ENCODE results near the gene INPP4A.

INPP4A gene

DNA sequence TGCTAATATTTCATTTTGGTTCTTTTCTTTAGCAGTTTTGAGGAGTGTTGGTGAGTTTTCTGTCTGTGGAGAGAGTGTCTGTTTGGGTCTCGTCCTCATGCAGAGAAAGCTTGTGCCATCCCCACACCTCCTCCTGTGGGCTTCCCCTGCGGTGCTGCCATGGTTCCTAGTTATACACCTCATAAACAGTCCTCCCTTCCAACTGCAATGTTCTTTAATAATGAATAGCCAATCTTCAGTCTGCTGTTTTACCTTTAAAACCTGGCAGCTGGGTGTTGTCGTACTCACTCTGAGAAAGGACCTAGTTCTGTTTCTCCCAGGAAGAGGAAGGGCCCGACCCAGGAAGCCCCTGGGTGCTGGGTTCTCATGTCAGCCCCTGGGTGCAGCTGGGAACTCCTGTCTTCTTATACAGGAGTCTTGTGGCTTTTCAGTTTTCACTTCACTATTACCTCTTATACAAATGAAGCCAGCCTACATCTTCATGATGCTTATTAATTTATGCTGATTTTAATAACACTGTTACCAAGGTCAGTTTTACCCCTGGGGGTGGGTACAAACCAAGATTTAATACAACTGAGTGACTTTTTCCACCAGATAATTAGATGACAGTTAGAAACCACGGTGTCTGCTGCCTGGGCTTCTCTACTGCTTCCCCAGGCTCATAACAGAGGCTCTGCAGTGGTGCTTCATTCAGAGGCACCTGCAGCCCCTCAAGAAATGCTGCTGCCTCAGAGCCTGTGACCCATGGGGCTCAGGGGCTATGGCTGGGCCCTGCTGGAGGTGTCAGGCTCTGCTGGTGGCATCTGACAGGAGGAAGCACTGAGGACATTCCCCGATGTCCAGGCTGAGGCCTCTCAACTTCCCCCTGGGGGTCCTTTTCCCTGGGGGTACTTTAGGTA is 104.5 kb downstream of the INPP4A start:
- no peak for DNase-seq

DNA sequence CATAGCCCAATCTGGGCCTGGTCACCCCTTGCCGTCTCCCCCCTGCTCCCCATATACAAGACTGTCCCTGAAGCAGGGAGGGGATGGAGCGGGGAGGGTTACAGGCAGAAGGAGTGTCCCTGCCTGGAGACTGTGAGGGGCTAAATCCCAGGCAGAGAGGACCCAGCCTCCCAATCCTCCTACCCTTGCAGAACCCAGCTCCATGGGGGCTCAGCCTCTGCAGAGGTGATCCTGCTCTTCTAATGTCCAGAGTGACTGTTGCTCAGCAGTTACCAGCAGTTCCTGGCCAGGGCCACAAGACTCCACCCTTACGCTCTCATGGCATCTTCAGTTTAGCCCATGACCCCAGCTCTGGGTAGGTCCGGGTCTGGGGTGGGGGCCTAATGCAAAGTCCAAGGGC is 105.5 kb downstream of the INPP4A start:
- no peak for DNase-seq

DNA sequence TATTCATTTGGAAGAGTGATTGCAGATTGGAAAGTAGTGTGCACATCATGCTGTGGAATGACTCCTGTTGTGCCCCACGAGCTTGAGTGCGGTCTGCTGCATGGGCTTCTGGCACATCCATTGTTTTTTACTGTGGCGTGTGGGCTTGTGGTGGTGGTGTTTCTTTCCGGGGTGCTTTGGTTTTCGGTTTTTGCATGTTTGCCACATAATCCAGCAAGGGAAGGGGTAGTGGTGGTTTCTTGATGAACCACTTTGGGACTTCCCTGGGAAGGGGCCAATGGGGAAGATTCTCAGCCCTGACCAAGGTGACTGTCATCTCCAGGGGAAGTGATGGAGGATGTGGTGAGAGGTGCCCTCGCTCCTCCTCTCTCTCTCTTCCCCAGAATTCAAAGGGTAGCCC is 106.7 kb downstream of the INPP4A start:
- DNase-seq, result no peak

DNA sequence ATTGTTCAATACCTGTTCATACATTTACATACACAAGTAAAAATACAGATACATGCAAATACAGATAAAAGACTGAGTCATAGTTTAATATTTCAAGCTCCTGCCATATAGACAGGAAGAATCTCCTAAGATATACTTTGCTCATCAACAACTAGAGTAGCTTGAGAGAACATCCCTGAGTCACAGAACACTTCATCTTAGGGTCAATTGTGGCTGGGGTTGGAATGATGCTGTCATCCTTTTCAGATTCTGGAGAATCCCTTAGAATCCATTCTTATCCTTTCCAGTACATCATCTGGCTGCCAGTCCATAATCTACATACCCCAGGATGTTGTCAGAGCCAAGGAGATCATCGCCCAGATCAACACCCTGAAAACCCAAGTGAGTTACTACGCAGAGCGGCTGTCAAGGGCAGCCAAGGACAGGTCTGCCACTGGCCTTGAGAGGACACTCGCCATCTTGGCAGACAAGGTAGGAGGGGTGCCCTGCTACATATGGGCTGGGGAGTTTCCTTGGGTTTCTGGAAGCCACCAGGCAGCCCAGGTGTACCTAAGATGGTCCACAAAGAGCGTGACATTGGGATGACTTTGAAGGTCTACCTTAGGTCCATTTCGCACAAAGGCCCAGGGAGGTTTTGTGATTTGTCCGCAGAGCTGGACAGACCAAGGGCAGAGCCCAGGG is 108.0 kb downstream of the INPP4A start:
- no peak for DNase-seq

DNA sequence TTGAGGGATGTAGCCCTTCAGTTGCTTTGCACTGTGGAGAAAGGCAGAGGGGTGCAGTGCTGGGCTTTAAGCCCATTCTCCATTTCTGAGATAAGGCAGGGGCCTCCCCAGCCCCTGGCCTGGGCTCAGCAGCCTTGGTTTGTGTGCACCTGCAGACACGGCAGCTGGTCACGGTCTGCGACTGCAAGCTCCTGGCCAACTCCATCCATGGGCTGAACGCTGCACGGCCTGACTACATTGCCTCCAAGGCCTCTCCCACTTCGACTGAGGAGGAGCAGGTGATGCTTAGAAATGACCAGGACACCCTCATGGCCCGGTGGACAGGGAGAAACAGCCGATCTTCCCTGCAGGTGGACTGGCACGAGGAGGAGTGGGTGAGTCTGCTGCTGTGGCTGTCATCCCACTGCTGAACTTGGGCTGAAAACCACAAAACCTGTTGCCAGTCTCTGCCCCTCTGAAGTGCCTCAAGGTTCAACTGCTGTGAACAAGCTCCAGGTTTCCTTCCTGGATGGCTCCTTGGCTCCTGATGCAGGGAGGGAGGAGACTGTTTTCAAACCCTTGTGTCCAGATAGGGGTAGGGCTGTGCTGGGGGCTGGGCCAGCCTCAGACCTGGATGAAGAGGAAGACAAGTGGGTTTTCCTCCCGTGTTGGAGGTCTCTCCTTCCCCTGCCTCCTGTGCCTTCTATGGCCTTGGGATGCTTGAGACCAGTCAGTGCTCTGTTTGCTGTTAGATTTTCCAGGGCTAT is 109.6 kb downstream of the INPP4A start:
- no peak for DNase-seq

DNA sequence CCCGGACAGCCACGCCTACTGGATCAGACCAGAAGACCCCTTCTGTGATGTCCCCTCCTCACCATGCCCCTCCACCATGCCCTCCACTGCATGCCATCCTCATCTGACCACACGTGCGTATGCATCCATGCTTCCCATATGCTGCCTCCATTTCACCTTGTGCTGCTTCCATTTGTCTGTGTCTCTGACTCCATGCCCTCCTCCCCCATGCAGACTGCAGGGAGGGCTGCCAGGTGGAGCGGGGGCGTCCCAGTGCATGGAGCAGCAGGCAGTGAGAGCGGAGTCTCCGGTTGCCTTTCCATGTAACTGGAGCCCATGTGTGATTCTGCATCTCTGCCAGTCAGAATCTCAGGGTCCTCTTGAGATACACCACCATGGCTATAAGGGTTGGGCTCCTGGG is 111.0 kb downstream of the INPP4A start:
- no peak for DNase-seq

DNA sequence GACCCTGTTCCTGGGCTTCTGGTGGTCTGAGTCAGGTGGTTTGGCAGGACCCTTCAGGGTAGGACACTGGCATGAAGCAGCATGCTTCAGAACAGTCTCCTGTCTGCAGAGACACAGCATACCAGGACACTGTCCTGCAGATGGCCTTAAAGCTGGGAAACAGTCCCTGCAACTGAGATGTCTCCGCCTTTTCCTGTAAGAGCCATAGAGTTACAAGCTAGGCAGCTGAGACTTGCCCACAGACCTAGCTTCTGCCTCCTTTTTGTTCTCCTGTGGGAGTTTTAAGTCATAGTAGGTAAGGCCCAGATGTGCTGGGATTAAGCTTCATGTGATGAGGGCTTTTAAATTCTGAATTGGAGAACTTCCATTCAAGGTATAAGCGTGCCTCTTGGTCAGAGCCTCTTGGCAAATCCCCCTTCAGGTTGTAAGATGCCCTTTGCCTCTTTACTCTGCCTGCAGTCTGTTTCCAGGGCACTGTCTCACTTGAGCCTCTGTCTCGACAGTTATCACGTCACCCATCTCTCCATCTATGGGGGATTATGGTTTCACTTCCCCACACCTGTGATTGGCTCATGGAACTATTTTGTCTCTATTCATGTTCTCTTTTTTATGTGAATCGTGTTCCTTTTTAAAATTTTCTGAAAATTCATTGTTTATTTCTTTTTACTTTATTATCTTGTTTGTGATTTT is 111.8 kb downstream of the INPP4A start:
- no peak for DNase-seq

DNA sequence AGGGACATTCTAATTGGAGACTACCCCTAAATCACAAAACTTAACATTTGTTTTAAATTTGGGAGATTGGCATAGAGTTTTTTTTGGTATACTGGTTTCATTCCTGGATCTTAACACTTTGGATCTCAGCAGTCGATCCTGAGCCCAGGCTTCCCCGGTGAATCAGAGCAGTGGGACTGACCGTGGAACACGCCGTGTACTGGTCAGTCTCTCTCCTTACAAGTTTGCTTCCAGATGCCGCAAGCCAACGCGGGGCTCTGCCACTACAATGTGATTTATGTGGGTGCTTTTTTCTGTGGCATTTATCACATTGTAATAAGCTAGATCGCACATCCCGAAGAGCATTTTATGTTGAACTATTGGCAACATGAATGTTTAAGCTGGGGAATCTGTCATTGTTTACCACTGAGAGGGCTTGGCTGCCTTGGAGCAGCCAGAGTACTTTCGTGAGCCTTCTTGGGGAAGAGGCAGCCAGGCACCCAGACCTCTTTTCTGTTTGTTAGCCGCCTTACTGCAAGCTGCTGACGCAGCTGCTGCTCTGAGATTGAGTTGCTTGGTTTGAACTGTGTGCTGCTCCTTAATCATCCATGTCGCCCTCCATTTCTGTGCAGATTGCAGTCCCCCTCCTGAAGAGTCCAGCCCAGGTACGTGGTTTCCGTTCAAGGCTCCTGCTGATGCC is 114.3 kb downstream of the INPP4A start:
- DNase-seq, result no peak

DNA sequence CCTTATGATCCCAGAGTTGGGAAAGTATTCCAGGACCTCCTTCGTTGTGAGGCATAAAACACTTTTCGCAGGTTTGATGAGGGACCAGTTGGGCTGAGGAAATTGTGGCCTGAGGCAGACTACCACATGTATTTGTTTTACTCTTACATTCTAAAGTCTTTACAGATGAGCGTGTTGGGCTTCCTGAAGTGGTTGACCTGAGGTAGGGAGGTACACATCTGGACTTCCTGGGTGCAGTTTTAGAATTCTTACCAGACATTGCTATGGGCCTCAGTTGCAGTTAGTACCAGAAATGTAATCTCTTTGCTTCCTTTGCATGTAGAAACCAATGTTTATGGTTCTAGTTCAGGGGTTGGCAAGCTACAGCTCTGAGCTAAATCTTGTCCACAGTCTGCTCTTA is 114.9 kb downstream of the INPP4A start:
- DNase-seq, result no peak

DNA sequence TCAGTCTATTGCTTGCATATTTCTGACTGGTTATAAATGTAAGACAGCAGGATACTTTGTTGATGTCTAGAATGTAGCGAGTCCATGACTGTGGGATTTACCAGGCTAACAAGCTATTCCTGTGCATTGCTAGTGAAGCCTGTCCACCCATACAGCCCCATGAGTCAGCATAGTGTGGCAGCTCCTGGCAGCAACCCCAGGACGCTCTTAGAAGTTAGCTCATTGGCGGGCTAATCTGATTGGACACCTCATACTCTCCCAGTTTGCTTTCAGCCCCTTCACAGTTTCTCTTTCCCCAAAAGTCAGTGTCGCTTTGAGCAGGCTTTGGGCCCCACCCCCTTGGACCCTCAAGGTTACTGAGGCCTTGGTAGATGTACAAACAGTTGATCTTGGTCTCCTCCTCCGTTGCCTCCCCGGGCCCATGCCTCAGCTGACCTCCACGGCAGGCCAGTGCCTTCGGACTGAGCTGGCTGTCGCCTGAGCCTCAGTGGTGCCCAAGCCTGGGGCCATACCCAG is 115.7 kb downstream of the INPP4A start:
- no peak for DNase-seq

DNA sequence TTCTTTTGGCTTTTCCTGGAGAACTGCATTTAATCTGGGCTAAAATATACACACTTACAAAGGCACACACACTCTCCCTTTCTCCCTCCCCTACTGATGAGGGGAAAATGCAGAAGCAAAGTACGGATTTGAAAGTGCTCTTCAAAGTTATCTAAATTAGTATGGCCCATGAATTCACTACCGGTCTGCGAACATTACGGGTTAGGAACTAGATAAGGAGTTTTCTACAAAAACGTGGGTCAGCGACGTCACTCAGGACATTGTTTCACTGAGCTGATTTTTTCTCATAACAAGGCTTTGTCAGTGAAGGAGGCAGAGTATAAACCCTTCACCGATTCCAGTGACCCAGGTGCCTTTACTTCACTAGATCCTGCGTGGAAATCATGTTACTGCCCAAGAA is 116.4 kb downstream of the INPP4A start:
- no peak for DNase-seq

DNA sequence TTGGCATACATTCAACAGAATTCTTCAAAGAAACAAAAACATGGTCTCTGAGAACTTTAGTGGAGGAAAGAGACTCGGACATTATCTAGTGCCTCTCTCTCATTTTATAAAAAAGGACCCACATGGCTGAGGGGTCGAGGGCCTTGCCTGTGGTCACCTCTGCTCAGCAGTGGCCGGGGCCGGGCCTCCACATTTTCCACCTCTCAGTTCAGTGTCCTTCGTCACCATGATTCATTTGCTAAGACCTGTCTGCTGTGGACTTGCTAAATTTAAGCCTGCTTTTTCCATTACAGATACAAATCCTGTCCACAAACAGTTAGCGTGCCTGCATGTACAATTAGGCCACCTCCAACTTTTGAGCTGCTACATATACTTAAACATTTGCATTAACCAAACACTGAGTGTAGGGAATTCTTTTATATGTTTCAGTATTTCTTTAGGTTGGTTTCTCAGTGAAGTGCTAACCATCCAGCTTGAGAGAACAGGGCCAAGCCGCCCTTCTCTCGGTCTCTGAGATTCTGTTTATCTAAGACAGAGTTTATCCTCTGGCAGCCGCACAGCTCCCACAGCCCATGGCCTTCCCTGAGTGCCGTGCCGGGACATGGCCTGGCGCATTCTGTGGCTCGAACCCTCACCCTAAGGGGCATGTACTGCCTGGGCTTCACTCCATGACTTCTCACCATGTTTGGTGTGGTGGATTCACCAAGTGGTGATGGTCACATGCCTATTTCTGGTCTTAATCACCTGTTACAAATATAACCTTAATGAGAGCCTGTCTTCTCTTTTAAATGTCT is 117.4 kb downstream of the INPP4A start:
- DNase-seq, result no peak

DNA sequence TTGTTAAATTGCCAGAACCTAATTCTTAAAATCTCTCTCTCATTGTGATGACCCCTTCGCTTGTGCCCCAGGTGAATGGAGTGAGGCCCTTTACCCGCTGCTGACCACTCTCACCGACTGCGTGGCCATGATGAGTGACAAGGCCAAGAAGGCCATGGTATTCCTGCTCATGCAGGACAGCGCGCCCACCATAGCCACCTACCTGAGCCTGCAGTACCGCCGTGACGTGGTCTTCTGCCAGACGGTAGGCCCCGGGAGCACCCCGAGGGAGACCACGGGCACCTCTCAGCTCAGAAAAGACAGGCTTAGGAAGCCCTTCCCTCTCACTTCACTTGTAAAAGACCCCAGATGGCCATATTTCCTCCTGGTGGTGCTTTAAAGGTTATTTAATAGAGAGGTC is 118.7 kb downstream of the INPP4A start:
- no peak for DNase-seq

DNA sequence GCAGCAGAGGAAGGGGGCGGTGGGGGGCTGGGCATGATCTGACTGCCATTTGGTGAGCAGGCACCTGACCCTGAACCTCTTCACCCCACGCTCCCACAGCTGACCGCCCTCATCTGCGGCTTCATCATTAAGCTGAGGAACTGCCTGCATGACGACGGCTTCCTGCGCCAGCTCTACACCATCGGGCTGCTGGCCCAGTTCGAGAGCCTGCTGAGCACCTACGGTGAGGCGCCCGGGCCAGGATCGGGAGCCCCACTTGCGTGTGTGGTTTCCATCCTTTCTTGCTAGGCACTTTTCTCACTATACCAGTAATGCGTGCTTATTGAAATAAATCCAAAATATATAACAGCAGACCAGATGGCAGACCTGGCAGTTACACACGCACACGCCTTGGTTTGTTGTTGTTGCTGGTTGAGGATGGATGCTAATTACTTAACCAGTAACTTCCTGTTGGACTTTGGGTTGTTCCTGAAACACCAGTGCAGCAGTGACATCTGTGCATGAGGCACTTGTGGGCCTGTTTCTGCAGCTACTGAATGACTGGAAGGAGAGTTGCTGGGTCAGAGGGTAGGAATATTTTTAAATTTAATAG is 120.0 kb downstream of the INPP4A start:
- DNase-seq, result no peak

DNA sequence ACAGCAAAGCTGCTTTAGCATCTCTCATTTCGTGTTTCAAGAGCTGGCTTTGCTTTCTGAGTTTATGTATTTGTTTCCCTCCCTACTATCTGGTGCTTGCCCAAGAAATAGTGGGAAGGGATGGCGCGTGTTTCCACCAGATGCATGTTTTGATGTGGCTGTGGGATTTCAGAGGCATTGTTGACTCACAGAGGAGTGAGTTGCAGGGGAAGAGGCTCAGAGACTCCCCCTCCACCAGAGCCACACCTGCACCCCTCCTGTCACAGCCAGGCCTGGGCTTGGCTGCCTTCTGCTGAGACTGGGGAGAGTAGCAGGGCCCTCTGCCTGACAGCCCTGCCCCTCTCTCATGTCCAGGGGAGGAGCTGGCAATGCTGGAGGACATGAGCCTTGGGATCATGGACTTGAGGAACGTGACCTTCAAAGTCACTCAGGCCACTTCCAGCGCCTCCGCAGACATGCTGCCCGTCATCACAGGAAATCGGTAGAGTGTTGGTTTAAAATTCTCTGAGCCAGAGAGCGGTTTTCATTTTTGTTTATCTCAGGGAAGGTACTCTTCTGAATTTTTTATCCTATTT is 120.7 kb downstream of the INPP4A start:
- no peak for DNase-seq

DNA sequence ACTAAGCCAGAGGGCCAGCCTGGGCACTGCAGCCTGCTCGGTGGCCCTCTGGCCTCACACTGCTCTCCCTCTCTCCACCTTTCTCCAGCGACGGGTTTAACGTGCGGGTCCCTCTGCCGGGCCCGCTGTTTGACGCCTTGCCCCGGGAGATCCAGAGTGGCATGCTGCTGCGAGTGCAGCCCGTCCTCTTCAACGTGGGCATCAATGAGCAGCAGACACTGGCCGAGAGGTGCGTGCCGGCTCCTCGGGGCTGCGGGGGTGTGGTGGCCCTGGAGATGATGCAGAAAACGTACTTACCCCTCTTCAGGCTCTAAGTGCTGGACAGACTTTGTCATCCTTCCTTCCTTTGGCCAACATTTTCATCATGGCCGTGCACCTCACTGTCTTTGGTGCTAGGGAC is 121.3 kb downstream of the INPP4A start:
- no peak for DNase-seq

DNA sequence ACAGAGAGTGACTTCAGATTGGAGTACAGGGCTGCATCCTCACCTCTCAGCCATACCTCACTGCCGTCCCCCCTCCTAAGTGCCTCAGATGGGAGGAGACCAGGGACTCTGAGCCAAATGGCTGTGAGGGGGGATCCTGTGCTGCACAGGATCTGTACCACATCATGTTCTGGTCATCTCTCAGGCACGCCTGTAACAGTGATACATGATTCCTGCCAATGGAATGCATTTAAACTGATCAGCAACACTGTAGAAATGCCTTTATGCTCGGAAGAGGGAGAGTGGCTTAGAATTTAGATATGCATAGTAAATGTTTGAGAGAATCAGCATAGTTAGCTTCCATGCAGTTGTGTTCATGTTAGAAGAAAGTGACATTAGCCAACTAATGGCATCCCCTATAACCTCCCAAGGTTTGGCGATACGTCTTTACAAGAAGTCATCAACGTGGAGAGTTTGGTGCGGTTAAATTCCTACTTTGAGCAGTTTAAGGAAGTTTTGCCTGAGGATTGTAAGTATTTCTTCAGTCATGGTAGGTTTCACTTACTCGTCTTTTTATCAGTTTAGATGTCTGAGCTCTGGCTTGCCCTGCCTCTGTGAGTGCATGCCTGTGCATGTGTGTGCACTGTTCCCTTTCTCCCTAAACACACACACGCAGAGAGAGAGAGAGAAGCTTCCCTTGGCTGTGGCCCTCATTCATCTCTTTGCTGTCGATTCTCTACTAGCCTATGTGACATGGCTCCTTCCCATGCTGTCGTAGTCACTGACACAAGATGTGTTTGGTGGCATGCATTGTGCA is 123.7 kb downstream of the INPP4A start:
- DNase-seq, result no peak

DNA sequence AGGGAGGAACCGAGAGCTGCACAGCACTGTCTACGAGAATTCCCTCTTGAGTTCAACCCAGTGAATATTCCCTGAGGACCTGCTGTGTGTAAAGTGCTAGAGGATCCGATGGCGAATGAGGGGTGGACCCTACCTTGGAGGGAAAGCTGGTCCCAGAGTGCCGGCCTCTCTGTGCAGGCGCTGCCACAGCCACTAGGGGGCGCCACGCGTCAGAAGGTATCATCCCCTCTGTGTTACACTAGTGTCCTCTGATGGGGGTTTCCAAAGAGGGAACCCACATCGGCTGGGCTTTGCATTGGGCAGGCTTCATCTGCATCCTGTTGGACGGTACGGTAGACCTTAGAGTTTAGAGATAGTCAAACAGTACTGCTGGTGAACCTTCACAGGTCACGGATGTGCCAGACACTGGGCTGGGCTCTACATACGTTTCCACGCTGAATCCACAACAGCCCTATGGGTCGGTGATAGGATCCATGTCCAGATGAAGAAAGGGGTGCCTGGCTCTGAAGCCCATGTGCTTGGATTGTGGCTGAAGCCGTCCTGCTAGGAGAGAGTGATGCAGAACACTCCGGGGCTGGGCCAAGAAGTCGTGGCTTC is 124.6 kb downstream of the INPP4A start:
- DNase-seq, result peak; percentile 76

DNA sequence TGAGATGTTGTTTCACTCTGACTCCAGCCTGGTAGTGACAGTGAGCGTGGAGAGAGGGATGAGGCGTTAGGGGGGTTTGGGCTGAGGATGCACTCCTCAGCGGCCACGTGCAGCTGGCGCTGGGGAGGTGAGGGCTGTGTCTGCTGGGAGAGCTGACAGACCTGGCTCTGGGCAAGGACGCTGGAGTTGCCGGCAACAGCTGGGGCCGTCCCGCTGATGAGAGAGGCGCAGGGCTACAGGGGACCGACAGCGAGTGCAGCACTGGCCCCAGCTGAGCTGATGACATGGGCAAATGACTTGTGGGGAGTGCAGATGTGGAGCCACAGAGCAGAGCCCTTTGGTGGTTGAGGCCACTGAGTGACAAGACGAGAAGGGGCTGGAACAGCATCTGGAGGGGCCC is 125.3 kb downstream of the INPP4A start:
- DNase-seq, result no peak

Measured in stimulated activated CD4-positive, alpha-beta T cell treated with anti-CD3 and anti-CD28 coated beads, Interleukin-4, amount 100 ng/mL, for 1 hour (primary cell).